ENCODE data around the gene ZNF546.
"Not testable (repeated sequence)": the region's sequence is repeated elsewhere in the genome, so short reads cannot be mapped to it uniquely, and the experiment has no call there.

ZNF546 gene

GRCh38 chr19:39983695-39984300 lies 13.1 kb upstream of the ZNF546 start:
- no peak for DNase-seq (ENCODE audit: low read depth in 1 of 2, low spot score in 1 of 2)

DNA sequence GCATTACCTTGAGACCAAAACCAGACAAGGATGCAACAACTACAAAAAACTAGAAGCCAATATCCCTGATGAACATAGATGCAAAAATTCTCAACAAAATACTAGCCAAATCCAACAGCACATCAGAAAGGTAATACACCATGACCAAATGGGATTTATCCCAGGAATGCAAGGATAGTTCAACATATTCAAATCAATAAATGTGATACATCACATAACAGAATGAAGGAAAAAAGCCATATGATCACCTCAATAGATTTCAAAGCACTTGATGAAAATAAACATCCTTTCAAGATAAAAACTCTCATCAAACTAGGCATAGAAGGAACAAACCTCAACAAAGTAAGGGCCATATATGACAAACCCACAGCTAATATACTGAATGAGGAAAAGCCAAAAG lies 10.2 kb upstream of the ZNF546 start:
- no peak for DNase-seq (ENCODE audit: low read depth in 1 of 2, low spot score in 1 of 2)

DNA sequence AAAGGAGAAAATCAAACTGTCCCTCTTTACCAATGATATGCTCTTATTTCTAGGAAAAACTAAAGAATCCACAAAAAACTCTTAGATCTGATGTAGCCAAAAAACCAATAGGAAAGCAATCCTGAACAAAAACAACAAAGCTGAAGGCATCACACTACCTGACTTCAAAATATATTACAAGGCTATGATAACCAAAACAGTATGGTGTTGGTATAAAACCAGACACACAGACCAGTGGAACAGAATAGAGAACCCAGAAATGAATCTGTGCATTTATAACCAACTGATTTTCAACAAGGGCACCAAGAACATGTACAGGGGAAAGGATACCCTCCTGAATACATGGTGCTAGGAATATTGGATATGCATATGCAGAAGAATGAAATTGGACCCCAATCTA lies 9.7 kb upstream of the ZNF546 start:
- no peak for DNase-seq (ENCODE audit: low read depth in 1 of 2, low spot score in 1 of 2)

- DNase-seq (ENCODE audit: low read depth in 1 of 2, low spot score in 1 of 2): no peak
These were observed 9.3 kb upstream of the ZNF546 start for GRCh38 chr19:39987596-39987995.

DNA sequence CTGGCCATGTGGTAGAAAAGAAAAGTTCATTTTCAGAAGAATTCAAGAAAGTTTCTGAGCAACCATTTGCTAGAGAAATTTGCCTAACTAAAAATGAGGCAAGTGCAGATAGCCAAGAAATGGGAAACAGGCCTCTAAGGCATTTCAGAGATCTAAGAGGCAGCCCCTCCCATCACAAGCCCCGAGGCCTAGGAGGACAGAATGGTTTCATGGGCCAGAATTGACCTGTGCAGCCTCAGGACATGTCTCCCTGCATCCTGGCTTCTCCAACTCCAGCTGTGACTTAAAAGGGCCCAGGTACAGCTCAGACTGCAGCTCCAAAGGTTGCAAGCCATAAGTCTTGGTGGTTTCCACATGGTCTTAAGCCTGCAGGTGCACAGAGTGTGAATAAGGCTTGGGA lies 3.3 kb upstream of the ZNF546 start:
- DNase-seq (ENCODE audit: low read depth in 1 of 2, low spot score in 1 of 2): no peak

DNA sequence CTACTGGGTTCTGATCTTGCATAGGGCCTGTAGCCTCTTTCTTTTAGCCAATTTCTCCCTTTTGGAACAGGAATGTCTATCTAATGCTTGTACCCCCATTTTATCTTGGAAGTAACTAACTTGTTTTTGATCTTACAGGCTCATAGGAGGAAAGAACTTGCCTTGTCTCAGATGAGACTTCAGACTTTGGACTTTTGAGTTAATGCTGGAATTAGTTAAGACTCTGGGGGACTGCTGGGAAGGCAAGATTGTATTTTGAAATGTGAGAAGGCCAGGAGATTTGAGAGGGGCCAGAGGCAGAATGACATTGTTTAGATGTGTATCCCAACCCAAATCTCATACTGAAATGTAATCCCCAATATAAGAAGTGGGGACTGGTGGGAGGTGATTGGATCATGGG lies 2.5 kb upstream of the ZNF546 start:
- DNase-seq (ENCODE audit: low read depth in 1 of 2, low spot score in 1 of 2): no peak

DNA sequence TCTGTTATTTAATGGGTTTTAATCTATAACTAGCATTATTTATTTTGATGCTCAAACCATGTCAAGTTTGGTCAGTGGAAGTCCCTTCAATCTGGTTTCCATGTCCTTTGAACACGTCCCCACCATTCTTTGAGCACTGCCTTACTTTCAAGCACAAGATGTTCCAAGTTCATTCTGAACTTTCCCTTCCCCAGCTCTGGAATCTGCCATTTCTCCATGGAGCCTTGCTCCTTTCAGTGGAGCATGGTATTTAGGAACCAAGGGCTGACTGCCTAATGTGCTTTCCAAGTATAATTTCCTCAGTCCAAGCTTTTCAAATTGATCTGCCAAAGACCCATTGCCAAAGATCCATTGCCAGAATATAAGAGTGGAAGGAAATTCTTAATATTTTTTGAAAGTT lies 1.1 kb upstream of the ZNF546 start:
- DNase-seq (ENCODE audit: low read depth in 1 of 2, low spot score in 1 of 2): no peak

DNA sequence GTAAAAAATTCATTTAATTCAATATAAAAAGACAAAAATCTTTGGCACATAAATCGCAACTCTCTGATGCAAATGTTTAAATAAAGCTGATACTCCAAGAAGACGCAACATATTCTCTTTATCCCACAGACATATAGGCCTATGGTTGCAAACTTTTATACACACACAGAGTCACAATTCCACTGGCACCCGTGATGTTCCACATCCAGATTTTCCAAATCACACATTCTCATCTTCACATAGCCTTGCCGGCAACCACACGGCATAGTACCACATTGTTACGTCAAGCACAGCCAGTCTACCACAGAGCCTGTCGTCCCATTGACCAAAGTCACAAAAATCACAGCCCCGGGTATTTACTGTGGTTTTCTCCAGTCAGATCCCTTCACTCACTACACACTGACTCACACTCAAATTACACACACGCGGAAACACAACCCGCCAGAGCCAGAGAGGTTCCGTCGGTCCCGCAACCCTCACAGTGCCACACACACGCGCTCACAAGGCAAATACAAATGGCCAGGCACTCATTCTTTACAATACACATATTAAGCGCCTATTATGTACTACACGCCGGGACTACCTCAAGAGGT lies 546 bp upstream of the ZNF546 start:
- DNase-seq (ENCODE audit: low read depth in 1 of 2, low spot score in 1 of 2): peak in 1 of 2 donors; percentile 18

- no peak for DNase-seq (ENCODE audit: low read depth in 1 of 2, low spot score in 1 of 2)
These were observed 867 bp downstream of the ZNF546 start for GRCh38 chr19:39997638-39998216.

DNA sequence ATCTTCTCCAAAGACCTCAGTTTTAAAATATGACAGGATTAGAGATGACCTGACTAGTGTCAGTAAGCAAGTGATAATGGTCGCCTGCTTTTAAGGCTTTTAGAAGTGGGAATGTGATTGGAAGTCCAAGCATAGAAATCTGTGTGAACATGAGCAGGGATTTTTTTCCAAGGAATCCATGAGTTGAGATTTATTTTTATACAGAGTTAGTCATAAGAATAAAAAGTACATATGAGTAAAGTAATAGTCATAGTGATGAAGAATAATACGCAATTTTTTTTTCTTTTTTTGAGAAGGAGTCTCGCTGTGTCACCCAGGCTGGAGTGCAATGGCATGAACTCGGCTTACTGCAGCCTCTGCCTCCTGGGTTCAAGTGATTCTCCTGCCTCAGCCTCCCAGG lies 1.6 kb downstream of the ZNF546 start:
- DNase-seq (ENCODE audit: low read depth in 1 of 2, low spot score in 1 of 2): no peak

- DNase-seq (ENCODE audit: low read depth in 1 of 2, low spot score in 1 of 2): no peak
These were observed 8.9 kb downstream of the ZNF546 start for GRCh38 chr19:40005691-40006272.

DNA sequence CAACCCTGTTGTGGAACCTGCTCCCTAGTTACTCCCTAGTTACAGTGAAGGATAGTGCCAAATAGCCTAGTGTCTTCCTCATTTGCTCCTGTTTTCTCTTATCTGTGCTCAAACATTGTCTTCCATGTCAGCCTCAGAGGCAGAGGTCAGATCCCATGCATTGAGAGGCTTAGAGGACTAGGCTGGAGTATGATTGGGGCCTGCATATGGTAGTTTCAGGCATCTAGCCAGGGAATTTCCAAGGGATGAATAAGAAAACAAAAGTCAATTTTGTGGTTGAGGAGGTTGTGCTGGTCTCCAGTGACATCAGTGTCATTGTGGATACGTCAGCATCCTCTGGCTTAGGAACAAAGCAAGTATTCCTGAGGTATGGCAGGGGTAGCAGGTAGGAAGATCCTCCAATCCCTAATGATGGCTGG lies 9.4 kb downstream of the ZNF546 start:
- DNase-seq (ENCODE audit: low read depth in 1 of 2, low spot score in 1 of 2): no peak

- DNase-seq (ENCODE audit: low read depth in 1 of 2, low spot score in 1 of 2): no peak
These were observed 12.8 kb downstream of the ZNF546 start for GRCh38 chr19:40009674-40010073.

DNA sequence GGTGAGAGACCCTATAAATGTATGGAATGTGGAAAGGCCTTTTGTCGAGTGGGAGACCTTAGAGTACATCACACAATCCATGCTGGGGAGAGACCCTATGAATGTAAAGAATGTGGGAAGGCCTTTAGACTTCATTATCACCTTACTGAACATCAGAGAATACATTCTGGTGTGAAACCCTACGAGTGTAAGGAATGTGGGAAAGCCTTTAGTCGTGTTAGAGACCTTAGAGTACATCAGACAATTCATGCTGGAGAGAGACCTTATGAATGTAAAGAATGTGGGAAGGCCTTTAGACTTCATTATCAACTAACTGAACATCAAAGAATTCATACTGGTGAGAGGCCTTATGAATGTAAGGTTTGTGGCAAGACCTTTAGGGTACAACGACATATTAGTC lies 17.1 kb downstream of the ZNF546 start:
- no peak for DNase-seq (ENCODE audit: low read depth in 1 of 2, low spot score in 1 of 2)

GRCh38 chr19:40023969-40024368 lies 27.1 kb downstream of the ZNF546 start:
- no peak for DNase-seq (ENCODE audit: low read depth in 1 of 2, low spot score in 1 of 2)

GRCh38 chr19:40025938-40026596 lies 29.2 kb downstream of the ZNF546 start:
- DNase-seq (ENCODE audit: low read depth in 1 of 2, low spot score in 1 of 2): no peak

- DNase-seq (ENCODE audit: low read depth in 1 of 2, low spot score in 1 of 2): no peak
These were observed 29.7 kb downstream of the ZNF546 start for GRCh38 chr19:40026597-40026970.

- no peak for DNase-seq (ENCODE audit: low read depth in 1 of 2, low spot score in 1 of 2)
These were observed 37.2 kb downstream of the ZNF546 start for GRCh38 chr19:40033989-40034560.

DNA sequence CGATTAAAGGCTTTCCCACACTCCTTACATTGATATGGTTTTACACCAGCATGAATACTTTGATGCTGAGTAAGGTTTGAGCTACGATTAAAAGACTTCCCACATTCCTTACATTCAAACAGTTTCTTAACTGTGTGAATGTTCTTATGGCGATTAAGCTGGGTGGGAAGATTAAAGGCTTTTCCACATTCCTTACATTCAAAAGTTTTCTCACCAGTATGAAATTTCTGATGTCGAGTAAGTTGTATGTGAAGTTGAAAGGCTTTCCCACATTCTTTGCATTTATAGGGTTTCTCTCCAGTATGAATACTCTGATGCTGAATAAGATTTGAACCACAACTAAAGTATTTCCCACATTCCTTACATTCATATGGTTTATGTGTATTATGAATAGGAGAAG lies 39.1 kb downstream of the ZNF546 start:
- no peak for DNase-seq (ENCODE audit: low read depth in 1 of 2, low spot score in 1 of 2)

DNA sequence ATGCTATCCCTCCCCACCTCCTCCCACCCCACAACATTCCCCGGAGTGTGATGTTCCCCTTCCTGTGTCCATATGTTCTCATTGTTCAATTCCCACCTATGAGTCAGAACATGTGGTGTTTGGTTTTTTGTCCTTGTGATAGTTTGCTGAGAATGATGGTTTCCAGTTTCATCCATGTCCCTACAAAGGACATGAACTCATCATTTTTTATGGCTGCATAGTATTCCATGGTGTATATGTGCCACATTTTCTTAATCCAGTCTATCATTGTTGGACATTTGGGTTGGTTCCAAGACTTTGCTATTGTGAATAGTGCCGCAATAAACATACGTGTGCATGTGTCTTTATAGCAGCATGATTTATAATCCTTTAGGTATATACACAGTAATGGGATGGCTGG lies 41.2 kb downstream of the ZNF546 start:
- not testable (repeated sequence) for DNase-seq (ENCODE audit: low read depth in 1 of 2, low spot score in 1 of 2)

- not testable (repeated sequence) for DNase-seq (ENCODE audit: low read depth in 1 of 2, low spot score in 1 of 2)
These were observed 44.9 kb downstream of the ZNF546 start for GRCh38 chr19:40041718-40042117.

GRCh38 chr19:40053491-40053890 lies 56.6 kb downstream of the ZNF546 start:
- DNase-seq (ENCODE audit: low read depth in 1 of 2, low spot score in 1 of 2): no peak

All from stimulated activated CD4-positive, alpha-beta T cell treated with anti-CD3 and anti-CD28 coated beads, Interleukin-15, amount 100 ng/mL, for 1 hour (primary cell).